ENCODE data around the gene PIH1D1.

PIH1D1 gene

GRCh38 chr19:49453013-49453756 lies 1.6 kb upstream of the PIH1D1 start, which contains the start of gene ALDH16A1:
Gene ALDH16A1, plus strand, starts transcription at chr19:49453225. Its CDS starts 107 bp downstream, at chr19:49453332.
- DNase-seq: peak; percentile 100

GRCh38 chr19:49450405-49450804 lies 1.2 kb downstream of the PIH1D1 start:
- no peak for DNase-seq

- DNase-seq: no peak
Measured at GRCh38 chr19:49448432-49448786, 3.2 kb downstream of the PIH1D1 start.

- no peak for DNase-seq
Measured at GRCh38 chr19:49447485-49448431, 3.9 kb downstream of the PIH1D1 start.

- DNase-seq: no peak
Measured at GRCh38 chr19:49445997-49446396, 5.6 kb downstream of the PIH1D1 start.

- peak; percentile 17 for DNase-seq
Measured at GRCh38 chr19:49444100-49444700, 7.4 kb downstream of the PIH1D1 start.

- peak; percentile 98 for DNase-seq
Measured at GRCh38 chr19:49443366-49444099, 8.1 kb downstream of the PIH1D1 start.

- DNase-seq: peak; percentile 89
Measured at GRCh38 chr19:49442771-49443365, 8.7 kb downstream of the PIH1D1 start.

- peak; percentile 23 for DNase-seq
Measured at GRCh38 chr19:49442354-49442753, 9.3 kb downstream of the PIH1D1 start.

GRCh38 chr19:49441960-49442350 lies 9.7 kb downstream of the PIH1D1 start:
- peak; percentile 39 for DNase-seq

GRCh38 chr19:49441210-49441959 lies 10.2 kb downstream of the PIH1D1 start, which contains the start of gene SLC17A7:
Gene SLC17A7, minus strand, starts transcription at chr19:49441527. Its CDS starts 148 bp downstream, at chr19:49441379.
- DNase-seq: no peak

- DNase-seq: peak; percentile 24
Measured at GRCh38 chr19:49440439-49441209, 11.0 kb downstream of the PIH1D1 start.

GRCh38 chr19:49439836-49440235 lies 11.8 kb downstream of the PIH1D1 start:
- DNase-seq: no peak

GRCh38 chr19:49438261-49438660 lies 13.4 kb downstream of the PIH1D1 start:
- DNase-seq: no peak

GRCh38 chr19:49437231-49437630 lies 14.4 kb downstream of the PIH1D1 start:
- no peak for DNase-seq

- DNase-seq: peak; percentile 59
Measured at GRCh38 chr19:49436381-49437017, 15.1 kb downstream of the PIH1D1 start.

- no peak for DNase-seq
Measured at GRCh38 chr19:49435670-49436069, 15.9 kb downstream of the PIH1D1 start.

- no peak for DNase-seq
Measured at GRCh38 chr19:49434907-49435583, 16.6 kb downstream of the PIH1D1 start.

GRCh38 chr19:49433240-49433901 lies 18.2 kb downstream of the PIH1D1 start:
- no peak for DNase-seq

Measured in eye (tissue), 1 donor.